NCI-H226 (cell line): ENCODE results near the gene FBXL14.
A peak's percentile ranks its signal among the peaks of the same experiment; 100 is the strongest.

Source experiments
- DNase-seq: peaks from one replicate; pipeline ENCODE4 v3.0.0-alpha.2; 2015

Gene FBXL14

GRCh38 chr12:1533205-1533601, 61.2 kb downstream of the FBXL14 start:
- no peak for DNase-seq

GRCh38 chr12:1532375-1533165, 61.8 kb downstream of the FBXL14 start:
- no peak for DNase-seq

- no peak for DNase-seq
Observed at GRCh38 chr12:1531654-1532374, 62.6 kb downstream of the FBXL14 start.

- DNase-seq: no peak
Observed at GRCh38 chr12:1531153-1531653, 63.2 kb downstream of the FBXL14 start.

GRCh38 chr12:1530592-1531152, 63.7 kb downstream of the FBXL14 start:
- no peak for DNase-seq

- no peak for DNase-seq
Observed at GRCh38 chr12:1529862-1530591, 64.4 kb downstream of the FBXL14 start.

GRCh38 chr12:1529228-1529861, 65.0 kb downstream of the FBXL14 start:
- no peak for DNase-seq

- DNase-seq: no peak
Observed at GRCh38 chr12:1528791-1529190, 65.6 kb downstream of the FBXL14 start.

- DNase-seq: peak; percentile 87
Observed at GRCh38 chr12:1527789-1528188, 66.6 kb downstream of the FBXL14 start.

- no peak for DNase-seq
Observed at GRCh38 chr12:1525858-1526257, 68.5 kb downstream of the FBXL14 start.

- DNase-seq: no peak
Observed at GRCh38 chr12:1523558-1524050, 70.8 kb downstream of the FBXL14 start.

GRCh38 chr12:1523046-1523445, 71.3 kb downstream of the FBXL14 start:
- no peak for DNase-seq

- DNase-seq: no peak
Observed at GRCh38 chr12:1519642-1520041, 74.7 kb downstream of the FBXL14 start.

- peak; percentile 77 for DNase-seq
Observed at GRCh38 chr12:1518591-1519516, 75.5 kb downstream of the FBXL14 start.

GRCh38 chr12:1517734-1518525, 76.5 kb downstream of the FBXL14 start:
- DNase-seq: no peak

GRCh38 chr12:1517007-1517406, 77.4 kb downstream of the FBXL14 start:
- DNase-seq: peak; percentile 72
